HG02970 (cell line): Measurements from ENCODE around the gene PALM.
A peak's percentile ranks its signal among the peaks of the same experiment; 100 is the strongest.
"Not testable (repeated sequence)": the region's sequence is repeated elsewhere in the genome, so short reads cannot be mapped to it uniquely, and the experiment has no call there.

ENCODE experiments used
- ATAC-seq: cut with Tn5 transposase; IDR thresholded peaks from one replicate; pipeline ENCODE4 v1.9.1; 2021; ENCODE audit warnings: mild to moderate bottlenecking, moderate library complexity, moderate number of reproducible peaks; ENCODE audit not compliant: unreplicated experiment, low FRiP score

PALM gene, protein sequence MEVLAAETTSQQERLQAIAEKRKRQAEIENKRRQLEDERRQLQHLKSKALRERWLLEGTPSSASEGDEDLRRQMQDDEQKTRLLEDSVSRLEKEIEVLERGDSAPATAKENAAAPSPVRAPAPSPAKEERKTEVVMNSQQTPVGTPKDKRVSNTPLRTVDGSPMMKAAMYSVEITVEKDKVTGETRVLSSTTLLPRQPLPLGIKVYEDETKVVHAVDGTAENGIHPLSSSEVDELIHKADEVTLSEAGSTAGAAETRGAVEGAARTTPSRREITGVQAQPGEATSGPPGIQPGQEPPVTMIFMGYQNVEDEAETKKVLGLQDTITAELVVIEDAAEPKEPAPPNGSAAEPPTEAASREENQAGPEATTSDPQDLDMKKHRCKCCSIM

GRCh38 chr19:708154-709143 is at the start of gene PALM:
Gene PALM, plus strand, starts transcription at chr19:708935. Its CDS starts 212 bp downstream, at chr19:709147.
- ATAC-seq = no peak

DNA sequence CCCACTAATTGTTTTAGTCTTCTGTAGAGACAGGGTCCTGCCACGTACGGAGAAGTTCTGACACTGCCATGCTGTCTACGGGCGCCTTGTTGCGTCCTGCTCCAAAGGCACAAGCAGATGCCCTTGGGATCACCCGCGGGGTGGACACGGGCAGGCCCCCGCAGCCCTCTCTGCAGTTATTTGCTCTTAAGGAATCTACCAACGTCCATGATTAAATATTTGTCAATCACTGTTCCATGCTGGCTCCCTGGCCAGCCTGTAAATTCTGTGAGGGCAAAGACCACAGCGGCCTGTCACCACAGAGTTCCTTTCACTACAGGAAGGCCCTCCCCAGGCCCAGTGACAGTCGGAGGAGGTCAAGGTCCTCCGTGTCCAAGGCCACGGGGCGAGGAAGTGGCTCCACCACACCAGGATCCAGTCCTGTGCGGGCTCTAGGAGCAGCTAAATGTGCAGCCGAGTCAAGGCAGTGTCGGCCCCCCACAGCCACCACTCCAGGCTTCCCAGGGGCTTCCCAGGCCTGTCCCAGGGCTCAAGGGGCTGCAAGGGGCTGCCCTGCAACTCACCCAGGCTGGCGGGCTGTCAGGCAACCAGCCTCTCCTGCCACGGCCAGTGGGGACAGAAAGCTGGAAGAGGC is 47.8 kb upstream of the PALM start:
- no peak for ATAC-seq

DNA sequence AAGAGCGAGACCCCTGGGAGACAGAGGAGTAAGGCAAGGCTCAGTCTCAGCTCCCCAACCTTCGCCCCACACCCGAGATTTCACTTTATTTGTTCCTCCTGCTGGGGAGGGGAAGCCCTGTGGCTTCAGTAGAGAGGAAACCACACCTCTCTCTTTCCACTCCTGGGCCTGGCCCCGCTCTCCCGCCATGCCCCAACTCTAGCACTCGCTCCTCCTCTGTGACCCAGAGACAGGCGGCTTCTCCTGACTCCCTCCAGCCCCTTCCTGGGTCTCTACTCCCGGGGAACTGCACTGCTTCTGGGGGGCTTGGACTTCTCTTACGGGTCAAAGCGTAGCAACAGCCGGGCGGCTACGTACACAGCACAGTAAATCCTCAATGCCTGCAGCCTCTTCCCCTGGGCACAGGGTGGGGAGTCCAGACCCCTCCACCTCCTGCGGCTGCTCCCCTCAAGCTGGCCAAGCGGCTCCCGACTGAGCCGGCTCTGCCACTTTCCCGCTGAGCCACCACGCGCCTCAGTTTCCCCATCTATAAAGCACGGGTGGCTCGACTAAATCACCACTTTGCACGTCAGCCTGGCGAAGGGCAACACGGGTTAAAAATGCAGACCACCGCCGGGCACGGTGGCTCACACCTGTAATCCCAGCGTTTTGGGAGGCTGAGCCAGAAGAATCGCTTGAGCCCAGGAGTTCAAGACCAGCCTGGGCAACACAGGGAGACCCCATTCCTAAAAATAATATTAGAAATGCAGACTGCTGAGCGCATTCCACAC is 47.1 kb upstream of the PALM start:
- ATAC-seq = no peak

GRCh38 chr19:662207-662961 is 46.4 kb upstream of the PALM start:
- peak; percentile 8 for ATAC-seq

DNA sequence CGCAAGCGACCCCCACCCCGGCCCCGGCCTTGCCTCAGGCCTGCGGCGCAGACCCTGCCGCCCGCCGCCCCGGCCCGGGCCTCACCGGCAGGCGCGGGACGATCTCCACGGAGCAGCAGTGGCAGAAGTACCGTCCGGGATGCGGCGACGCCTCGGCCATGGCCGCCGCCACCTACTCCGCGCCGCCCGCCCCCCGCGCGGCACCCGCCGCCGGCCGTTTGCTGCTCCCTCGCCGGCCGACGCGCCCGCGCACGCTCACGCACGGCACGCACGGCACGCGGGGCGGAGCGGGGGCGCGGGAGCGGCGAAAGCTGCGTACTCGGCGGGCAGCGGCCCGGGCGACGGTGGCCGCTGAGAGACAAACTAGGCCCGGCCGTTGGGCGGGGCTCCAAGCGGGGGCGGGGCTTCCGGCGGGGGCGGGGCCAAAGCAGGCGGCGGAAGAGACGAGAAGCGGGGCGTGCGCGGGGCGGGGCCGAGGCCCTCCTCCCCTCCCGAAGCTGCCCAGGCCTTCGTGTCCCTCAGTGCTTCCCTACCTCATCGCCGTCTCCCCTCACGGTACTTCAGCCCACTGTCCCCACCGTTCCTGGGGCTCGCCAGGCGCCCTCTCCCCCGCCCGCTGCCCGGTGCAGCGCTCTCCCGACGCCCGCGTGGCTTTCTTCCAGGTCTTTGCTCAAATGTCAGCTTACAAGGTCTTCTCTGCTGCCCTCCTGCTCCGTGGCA is 45.6 kb upstream of the PALM start, which contains the start of gene RNF126:
Gene RNF126 (minus strand): TSS at position 253 of the 720 bp plus-strand sequence. CDS start 93 bp downstream, at position 160.
- ATAC-seq = peak; percentile 69

DNA sequence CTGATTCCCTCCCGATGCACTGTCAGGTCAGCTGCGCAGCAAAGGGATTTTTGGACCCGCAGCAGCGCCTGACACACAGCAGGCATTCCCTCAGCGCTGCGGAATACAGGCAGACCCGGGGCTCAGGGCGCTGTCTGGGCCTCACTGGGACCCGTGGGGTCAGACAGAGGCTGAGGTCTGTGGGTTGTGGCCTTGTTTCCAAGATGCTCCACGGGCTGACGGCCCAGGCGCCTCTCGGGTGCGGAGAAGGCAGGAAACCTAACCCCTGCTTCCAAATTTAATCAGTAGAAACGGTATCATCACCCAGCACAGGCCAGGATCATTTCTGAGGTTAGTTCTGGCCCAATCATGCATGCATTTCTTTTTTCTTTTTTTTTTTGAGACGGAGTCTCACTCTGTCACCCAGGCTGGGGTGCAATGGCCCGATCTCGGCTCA is 45.0 kb upstream of the PALM start:
- ATAC-seq = no peak

GRCh38 chr19:664913-665443 is 43.8 kb upstream of the PALM start:
- ATAC-seq = no peak

DNA sequence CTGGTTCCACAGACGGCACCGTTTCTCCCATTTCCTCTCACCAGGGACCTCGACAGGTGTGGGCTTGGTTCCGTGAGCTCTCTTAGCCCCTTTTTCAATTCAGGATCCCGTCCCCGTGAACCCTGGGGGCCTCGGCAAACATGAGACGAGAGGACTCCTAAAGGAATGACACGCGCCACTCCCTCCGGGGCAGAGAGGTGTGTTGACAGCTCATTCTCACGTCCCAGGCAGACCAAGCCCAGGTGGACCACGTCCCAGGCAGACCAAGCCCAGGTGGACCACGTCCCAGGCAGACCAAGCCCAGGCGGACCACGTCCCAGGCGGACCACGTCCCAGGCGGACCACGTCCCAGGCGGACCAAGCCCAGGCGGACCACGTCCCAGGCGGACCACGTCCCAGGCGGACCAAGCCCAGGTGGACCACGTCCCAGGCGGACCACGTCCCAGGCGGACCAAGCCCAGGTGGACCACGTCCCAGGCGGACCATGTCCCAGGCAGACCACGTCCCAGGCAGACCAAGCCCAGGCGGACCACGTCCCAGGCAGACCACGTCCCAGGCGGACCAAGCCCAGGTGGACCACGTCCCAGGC is 41.7 kb upstream of the PALM start:
- not testable (repeated sequence) for ATAC-seq

DNA sequence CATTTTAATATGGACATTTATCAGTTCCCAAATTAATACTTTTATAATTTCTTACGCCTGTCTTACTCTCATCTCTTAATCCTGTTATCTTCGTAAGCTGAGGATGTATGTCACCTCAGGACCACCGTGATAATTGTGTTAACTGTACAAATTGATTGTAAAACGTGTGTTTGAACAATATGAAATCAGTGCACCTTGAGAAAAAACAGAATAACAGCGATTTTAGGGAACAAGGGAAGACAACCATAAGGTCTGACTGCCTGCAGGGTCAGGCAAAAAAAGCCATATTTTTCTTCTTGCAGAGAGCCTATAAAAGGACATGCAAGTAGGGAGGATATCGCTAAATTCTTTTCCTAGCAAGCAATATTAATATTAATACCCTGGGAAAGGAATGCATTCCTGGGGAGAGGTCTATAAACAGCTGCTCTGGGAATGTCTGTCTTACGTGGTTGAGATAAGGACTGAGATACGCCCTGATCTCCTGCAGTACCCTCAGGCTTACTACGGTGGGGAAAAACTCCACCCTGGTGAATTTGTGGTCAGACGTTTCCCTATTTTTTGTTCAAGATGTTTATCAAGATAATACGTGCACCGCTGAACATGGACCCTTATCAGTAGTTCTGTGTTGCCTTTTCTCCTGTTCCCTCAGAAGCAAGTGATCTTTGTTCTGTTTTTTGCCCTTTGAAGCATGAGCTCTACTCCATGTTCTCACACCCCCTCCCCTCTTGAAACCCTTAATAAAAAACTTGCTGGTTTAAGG is 39.9 kb upstream of the PALM start:
- ATAC-seq = not testable (repeated sequence)

GRCh38 chr19:670609-671075 is 38.1 kb upstream of the PALM start:
- no peak for ATAC-seq

GRCh38 chr19:674282-675151 is 34.2 kb upstream of the PALM start:
- ATAC-seq = no peak

DNA sequence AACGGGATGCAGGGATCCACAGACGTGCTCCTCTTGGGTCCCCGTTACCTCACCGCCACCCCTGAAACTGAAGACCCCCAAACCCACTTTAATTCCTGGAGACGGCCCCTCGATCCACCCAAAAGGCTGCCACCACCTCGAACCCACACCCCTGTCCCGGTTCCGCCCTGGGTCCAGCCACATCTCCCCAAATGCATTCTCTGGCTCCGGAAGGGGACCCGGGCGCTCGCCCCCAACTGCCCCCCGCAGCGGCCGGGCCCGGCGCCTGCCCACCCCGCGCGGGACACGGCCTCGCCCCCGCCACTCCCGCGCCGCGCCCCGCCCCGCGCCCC is 32.8 kb upstream of the PALM start:
- no peak for ATAC-seq

- no peak for ATAC-seq
Observed at GRCh38 chr19:676339-677105, 32.2 kb upstream of the PALM start, which contains the start of gene FSTL3. Gene FSTL3, plus strand, starts transcription at chr19:676392. Its CDS starts 32 bp downstream, at chr19:676424.

GRCh38 chr19:677201-677600 is 31.5 kb upstream of the PALM start:
- ATAC-seq = no peak
